K562 (cell line): ENCODE measurements around the gene TXNRD2. TPM values are rescaled to one million over a fixed set of nuclear protein-coding genes. Genes with fewer than 3 reads are reported as not detected.

ENCODE experiments used
- BCOR ChIP-seq: fragments of 450-650 bp; IDR thresholded peaks from 2 replicates; pipeline ENCODE4 v1.6.1; 2016
- CAMTA2 ChIP-seq: fragments of 250-450 bp; sonication (Bioruptor Pico); conservative IDR thresholded peaks from 2 replicates; pipeline ENCODE4 v1.5.1; 2022
- FOXK1 ChIP-seq: sonication (generic); formaldehyde crosslinking; IDR thresholded peaks from 2 replicates; pipeline ENCODE4 v1.8.0; 2022; ENCODE audit warnings: missing genetic modification reagents, mild to moderate bottlenecking, borderline replicate concordance
- KLF1 ChIP-seq: fragments of 450-650 bp; IDR thresholded peaks from 2 replicates; pipeline ENCODE4 v1.6.1; 2016; ENCODE audit warnings: missing genetic modification characterization, missing compliant biosample characterization
- NR3C1 ChIP-seq: sonication (generic); formaldehyde crosslinking; IDR thresholded peaks from 2 replicates; pipeline ENCODE4 v1.8.1; 2022; ENCODE audit warnings: missing genetic modification reagents
- PHTF2 ChIP-seq: fragments of 250-450 bp; sonication (Bioruptor Pico); IDR thresholded peaks from 2 replicates; pipeline ENCODE4 v1.5.0; 2021; ENCODE audit warnings: mild to moderate bottlenecking
- SETDB1 ChIP-seq: IDR thresholded peaks from one replicate; pipeline ENCODE4 v1.6.1; 2012; ENCODE audit warnings: low read length, control low read depth, inconsistent platforms
- SMAD3 ChIP-seq: fragments of 450-650 bp; formaldehyde crosslinking; conservative IDR thresholded peaks from 2 replicates; pipeline ENCODE4 v1.4.0; 2020; ENCODE audit warnings: mild to moderate bottlenecking
- ZNF224 ChIP-seq: sonication (generic); formaldehyde crosslinking; IDR thresholded peaks from 2 replicates; pipeline ENCODE4 v1.8.0; 2022; ENCODE audit warnings: mild to moderate bottlenecking, missing genetic modification reagents
- polyA plus RNA-seq, 8 experiments: library from polyadenylated mRNA; depleted of rRNA in 4 of 8; stranded (reverse) in 5 of 8; unstranded in 3 of 8; fragments of >200 nt; fragmentation: Nextera tagmentation in 2 of 8; fragmentation: Illumina TruSeq in 1 of 8; extraction: Ambion mirVana in 2 of 8; extraction: Trizol in 1 of 8; gene quantifications; 2 replicates each; pipeline versions ENCODE4 v1.2.1 to v1.2.3, GENCODE V29; 2011 to 2014; ENCODE audit warnings: inconsistent platforms in 1 of 8, missing spikeins in 1 of 8
- total RNA-seq, 7 experiments: library from RNA; depleted of rRNA in 6 of 7; stranded (reverse); fragments of >200 nt in 6 of 7; fragmentation: Illumina TruSeq in 2 of 7; extraction: Trizol in 2 of 7; gene quantifications; 2 replicates each; pipeline versions ENCODE4 v1.2.1 to v1.2.3, GENCODE V29; 2011 to 2021; ENCODE audit warnings: low replicate concordance in 1 of 7
- TF ChIP-seq, protein P1 (sequence below), 2 experiments: fragments of 450-650 bp; IDR thresholded peaks; 2 replicates each; pipeline ENCODE4 v1.6.1; 2016; ENCODE audit warnings: mild to moderate bottlenecking in 2 of 2, borderline replicate concordance in 1 of 2, low read depth in 1 of 2, moderate library complexity in 1 of 2
- TF ChIP-seq, protein P2 (sequence below), 2 experiments: fragments of 450-650 bp in 1 of 2; sonication (generic) in 1 of 2; formaldehyde crosslinking; conservative IDR thresholded peaks; 2 replicates each; pipeline versions ENCODE4 v1.4.0 to v1.8.1; 2020 to 2022; ENCODE audit warnings: mild to moderate bottlenecking in 1 of 2, missing genetic modification reagents in 1 of 2
- TF ChIP-seq, protein P3 (sequence below): sonication (generic); formaldehyde crosslinking; IDR thresholded peaks from 2 replicates; pipeline ENCODE4 v1.9.0; 2022; ENCODE audit warnings: mild to moderate bottlenecking, missing genetic modification reagents
- TF ChIP-seq, protein P4 (sequence below): sonication (generic); formaldehyde crosslinking; IDR thresholded peaks from 2 replicates; pipeline ENCODE4 v1.8.1; 2023; ENCODE audit warnings: mild to moderate bottlenecking, missing genetic modification reagents
- TF ChIP-seq, protein P5 (sequence below): fragments of 250-450 bp; sonication (Bioruptor Pico); IDR thresholded peaks from 2 replicates; pipeline ENCODE4 v1.8.0; 2022; ENCODE audit warnings: moderate library complexity, mild to moderate bottlenecking, inconsistent platforms

TXNRD2 gene
- total and polyA plus RNA-seq, 9 of the 15 experiments (the other 6 are each of a cell fraction or from before 2014, with no cell fraction given) = 3.3 to 80.2 (median 49.4) TPM

DNA sequence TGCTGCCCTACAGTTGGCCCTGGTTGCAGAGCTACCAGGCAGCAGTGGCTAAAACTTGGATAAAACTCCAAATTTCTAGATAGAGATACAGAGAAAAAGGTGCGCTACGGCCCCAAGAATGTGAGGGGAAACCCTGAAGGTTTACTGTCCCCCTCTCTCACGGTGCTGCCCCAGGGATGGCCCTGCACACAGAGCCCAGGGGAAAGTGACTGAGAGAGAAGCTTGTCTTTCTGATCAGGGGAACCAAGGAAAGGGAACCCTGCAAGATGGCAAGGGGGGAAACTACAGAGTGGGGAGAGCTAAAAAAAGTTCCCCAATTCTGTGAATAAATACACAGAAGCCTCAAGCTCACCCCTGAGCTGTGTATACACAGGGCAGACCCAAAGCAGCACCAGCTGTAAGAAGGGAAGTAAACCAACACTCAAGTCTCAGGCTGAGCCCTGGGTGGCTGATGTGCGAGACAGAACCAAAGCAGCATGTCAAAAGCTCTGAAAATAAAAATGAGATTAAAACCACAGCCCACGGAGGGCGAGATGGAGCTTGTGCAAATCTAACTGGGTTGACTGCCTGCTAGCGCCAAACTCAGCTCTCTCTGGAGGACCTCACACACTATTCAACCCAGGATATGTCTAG, 109.0 kb downstream of the TXNRD2 start (continued):
- TF ChIP-seq, protein P1, sequence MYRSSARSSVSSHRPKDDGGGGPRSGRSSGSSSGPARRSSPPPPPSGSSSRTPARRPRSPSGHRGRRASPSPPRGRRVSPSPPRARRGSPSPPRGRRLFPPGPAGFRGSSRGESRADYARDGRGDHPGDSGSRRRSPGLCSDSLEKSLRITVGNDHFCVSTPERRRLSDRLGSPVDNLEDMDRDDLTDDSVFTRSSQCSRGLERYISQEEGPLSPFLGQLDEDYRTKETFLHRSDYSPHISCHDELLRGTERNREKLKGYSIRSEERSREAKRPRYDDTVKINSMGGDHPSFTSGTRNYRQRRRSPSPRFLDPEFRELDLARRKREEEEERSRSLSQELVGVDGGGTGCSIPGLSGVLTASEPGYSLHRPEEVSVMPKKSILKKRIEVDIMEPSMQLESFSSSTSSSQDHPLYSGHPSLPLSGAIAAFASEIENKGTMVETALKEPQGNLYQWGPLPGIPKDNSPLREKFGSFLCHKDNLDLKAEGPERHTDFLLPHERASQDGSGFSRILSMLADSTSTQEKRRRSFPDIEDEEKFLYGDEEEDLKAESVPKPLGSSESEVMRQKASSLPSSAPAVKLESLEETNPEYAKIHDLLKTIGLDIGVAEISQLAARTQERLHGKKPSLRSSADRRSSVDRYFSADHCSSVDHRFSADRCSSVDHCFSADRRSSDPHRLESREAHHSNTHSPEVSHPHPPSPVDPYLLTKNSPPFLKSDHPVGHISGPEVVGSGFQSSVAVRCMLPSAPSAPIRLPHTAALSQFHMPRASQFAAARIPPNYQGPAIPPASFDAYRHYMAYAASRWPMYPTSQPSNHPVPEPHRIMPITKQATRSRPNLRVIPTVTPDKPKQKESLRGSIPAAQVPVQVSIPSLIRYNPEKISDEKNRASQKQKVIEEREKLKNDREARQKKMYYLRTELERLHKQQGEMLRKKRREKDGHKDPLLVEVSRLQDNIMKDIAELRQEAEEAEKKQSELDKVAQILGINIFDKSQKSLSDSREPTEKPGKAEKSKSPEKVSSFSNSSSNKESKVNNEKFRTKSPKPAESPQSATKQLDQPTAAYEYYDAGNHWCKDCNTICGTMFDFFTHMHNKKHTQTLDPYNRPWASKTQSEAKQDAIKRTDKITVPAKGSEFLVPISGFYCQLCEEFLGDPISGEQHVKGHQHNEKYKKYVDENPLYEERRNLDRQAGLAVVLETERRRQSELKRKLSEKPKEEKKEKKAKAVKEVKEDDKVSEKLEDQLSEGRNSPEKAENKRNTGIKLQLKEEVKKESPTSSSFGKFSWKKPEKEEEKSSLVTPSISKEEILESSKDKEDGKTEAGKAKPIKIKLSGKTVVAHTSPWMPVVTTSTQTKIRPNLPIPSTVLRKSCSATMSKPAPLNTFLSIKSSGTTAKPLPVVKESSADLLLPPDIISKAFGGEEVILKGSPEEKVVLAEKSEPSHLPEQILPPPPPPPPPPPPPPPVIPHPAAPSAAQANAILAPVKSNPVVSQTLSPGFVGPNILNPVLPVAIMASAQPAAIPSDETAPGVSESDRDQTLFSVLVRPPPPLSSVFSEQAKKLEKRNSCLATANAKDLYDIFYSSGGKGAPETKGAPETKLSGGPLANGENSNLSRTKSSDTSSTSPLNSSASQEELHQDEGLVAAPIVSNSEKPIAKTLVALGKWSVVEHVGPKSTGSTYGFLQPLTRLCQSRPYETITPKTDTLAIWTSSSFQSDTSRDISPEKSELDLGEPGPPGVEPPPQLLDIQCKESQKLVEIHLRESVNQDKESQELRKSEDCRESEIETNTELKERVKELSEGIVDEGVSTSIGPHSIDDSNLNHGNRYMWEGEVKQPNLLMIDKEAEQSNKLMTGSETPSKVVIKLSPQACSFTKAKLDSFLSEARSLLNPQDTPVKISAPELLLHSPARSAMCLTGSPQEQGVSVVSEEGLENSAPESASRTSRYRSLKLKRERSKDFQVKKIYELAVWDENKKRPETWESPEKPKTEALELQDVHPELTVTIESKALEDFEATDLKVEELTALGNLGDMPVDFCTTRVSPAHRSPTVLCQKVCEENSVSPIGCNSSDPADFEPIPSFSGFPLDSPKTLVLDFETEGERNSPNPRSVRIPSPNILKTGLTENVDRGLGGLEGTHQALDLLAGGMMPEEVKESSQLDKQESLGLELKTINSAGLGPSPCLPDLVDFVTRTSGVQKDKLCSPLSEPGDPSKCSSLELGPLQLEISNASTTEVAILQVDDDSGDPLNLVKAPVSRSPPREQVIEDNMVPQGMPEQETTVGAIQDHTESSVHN (IDR thresholded peaks at IDR 0.05; ENCODE audit: borderline replicate concordance in 1 of 2, low read depth in 1 of 2) = no peak
- TF ChIP-seq NR3C1 = no peak
- peak; percentile 40 for TF ChIP-seq SETDB1
- TF ChIP-seq KLF1 (tag) = 0 out of 2 replicates have a peak, but pooled peaks have one; percentile 36
- TF ChIP-seq CAMTA2 (CRISPR knock-in tag) = 0 out of 2 replicates have a peak, but pooled peaks have one; percentile 10
- TF ChIP-seq, protein P2, sequence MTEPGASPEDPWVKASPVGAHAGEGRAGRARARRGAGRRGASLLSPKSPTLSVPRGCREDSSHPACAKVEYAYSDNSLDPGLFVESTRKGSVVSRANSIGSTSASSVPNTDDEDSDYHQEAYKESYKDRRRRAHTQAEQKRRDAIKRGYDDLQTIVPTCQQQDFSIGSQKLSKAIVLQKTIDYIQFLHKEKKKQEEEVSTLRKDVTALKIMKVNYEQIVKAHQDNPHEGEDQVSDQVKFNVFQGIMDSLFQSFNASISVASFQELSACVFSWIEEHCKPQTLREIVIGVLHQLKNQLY (CRISPR knock-in tag; conservative IDR thresholded peaks at IDR 0.05) = 0 out of 4 replicates have a peak, but pooled peaks of 1 of the 2 experiments have one; percentile 14
- TF ChIP-seq, protein P3, sequence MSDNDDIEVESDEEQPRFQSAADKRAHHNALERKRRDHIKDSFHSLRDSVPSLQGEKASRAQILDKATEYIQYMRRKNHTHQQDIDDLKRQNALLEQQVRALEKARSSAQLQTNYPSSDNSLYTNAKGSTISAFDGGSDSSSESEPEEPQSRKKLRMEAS (CRISPR knock-in tag) = 0 out of 2 replicates have a peak, but pooled peaks have one; percentile 14
- TF ChIP-seq, protein P4, sequence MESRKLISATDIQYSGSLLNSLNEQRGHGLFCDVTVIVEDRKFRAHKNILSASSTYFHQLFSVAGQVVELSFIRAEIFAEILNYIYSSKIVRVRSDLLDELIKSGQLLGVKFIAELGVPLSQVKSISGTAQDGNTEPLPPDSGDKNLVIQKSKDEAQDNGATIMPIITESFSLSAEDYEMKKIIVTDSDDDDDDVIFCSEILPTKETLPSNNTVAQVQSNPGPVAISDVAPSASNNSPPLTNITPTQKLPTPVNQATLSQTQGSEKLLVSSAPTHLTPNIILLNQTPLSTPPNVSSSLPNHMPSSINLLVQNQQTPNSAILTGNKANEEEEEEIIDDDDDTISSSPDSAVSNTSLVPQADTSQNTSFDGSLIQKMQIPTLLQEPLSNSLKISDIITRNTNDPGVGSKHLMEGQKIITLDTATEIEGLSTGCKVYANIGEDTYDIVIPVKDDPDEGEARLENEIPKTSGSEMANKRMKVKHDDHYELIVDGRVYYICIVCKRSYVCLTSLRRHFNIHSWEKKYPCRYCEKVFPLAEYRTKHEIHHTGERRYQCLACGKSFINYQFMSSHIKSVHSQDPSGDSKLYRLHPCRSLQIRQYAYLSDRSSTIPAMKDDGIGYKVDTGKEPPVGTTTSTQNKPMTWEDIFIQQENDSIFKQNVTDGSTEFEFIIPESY (CRISPR knock-in tag) = 0 out of 2 replicates have a peak, but pooled peaks have one; percentile 22
- TF ChIP-seq, protein P5, sequence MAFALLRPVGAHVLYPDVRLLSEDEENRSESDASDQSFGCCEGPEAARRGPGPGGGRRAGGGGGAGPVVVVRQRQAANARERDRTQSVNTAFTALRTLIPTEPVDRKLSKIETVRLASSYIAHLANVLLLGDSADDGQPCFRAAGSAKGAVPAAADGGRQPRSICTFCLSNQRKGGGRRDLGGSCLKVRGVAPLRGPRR = no peak
- TF ChIP-seq ZNF224 = 0 out of 2 replicates have a peak, but pooled peaks have one; percentile 42
- TF ChIP-seq FOXK1 (CRISPR knock-in tag) = peak; percentile 93; the same call in 1 of the 2 replicates
- TF ChIP-seq SMAD3 (CRISPR knock-in tag) = no peak
- TF ChIP-seq PHTF2 (CRISPR knock-in tag) = no peak
- TF ChIP-seq BCOR = no peak
